ENCODE measurements around the gene IL1R2.

The IL1R2 gene

GRCh38 chr2:102024410-102024809 lies 32.6 kb downstream of the IL1R2 start:
- no peak for DNase-seq

GRCh38 chr2:102025016-102025501 lies 33.3 kb downstream of the IL1R2 start:
- DNase-seq, result no peak

- DNase-seq, result no peak
Observed at GRCh38 chr2:102025583-102026267, 34.0 kb downstream of the IL1R2 start.

- no peak for DNase-seq
Observed at GRCh38 chr2:102027036-102027980, 35.5 kb downstream of the IL1R2 start.

- no peak for DNase-seq
Observed at GRCh38 chr2:102028470-102028869, 36.7 kb downstream of the IL1R2 start.

GRCh38 chr2:102029405-102029804 lies 37.6 kb downstream of the IL1R2 start:
- DNase-seq, result no peak

- no peak for DNase-seq
Observed at GRCh38 chr2:102029952-102030351, 38.2 kb downstream of the IL1R2 start.

GRCh38 chr2:102030502-102030854 lies 38.7 kb downstream of the IL1R2 start:
- no peak for DNase-seq

GRCh38 chr2:102030855-102031527 lies 39.2 kb downstream of the IL1R2 start:
- DNase-seq, result no peak

GRCh38 chr2:102032368-102033030 lies 40.7 kb downstream of the IL1R2 start:
- no peak for DNase-seq

GRCh38 chr2:102033031-102033749 lies 41.4 kb downstream of the IL1R2 start:
- DNase-seq, result no peak

GRCh38 chr2:102033750-102034682 lies 42.3 kb downstream of the IL1R2 start:
- DNase-seq, result no peak

GRCh38 chr2:102034683-102035548 lies 43.2 kb downstream of the IL1R2 start:
- no peak for DNase-seq

GRCh38 chr2:102037681-102038080 lies 45.9 kb downstream of the IL1R2 start:
- no peak for DNase-seq

- DNase-seq, result no peak
Observed at GRCh38 chr2:102040229-102040628, 48.5 kb downstream of the IL1R2 start.

GRCh38 chr2:102041351-102041750 lies 49.6 kb downstream of the IL1R2 start:
- DNase-seq, result no peak

GRCh38 chr2:102042196-102043081 lies 50.7 kb downstream of the IL1R2 start:
- DNase-seq, result no peak

- DNase-seq, result no peak
Observed at GRCh38 chr2:102043560-102043959, 51.8 kb downstream of the IL1R2 start.

All from NCI-H510A (cell line).